Cerebellar cortex (tissue), 1 donor: ENCODE results near the gene IPMK.
A peak's percentile ranks its signal among the peaks of the same experiment; 100 is the strongest.
"Not testable (repeated sequence)": the region's sequence is repeated elsewhere in the genome, so short reads cannot be mapped to it uniquely, and the experiment has no call there.

ENCODE experiments used
- DNase-seq: peaks from one replicate; pipeline ENCODE4 v3.0.0-alpha.2; 2015; ENCODE audit warnings: low spot score

The IPMK gene

DNA sequence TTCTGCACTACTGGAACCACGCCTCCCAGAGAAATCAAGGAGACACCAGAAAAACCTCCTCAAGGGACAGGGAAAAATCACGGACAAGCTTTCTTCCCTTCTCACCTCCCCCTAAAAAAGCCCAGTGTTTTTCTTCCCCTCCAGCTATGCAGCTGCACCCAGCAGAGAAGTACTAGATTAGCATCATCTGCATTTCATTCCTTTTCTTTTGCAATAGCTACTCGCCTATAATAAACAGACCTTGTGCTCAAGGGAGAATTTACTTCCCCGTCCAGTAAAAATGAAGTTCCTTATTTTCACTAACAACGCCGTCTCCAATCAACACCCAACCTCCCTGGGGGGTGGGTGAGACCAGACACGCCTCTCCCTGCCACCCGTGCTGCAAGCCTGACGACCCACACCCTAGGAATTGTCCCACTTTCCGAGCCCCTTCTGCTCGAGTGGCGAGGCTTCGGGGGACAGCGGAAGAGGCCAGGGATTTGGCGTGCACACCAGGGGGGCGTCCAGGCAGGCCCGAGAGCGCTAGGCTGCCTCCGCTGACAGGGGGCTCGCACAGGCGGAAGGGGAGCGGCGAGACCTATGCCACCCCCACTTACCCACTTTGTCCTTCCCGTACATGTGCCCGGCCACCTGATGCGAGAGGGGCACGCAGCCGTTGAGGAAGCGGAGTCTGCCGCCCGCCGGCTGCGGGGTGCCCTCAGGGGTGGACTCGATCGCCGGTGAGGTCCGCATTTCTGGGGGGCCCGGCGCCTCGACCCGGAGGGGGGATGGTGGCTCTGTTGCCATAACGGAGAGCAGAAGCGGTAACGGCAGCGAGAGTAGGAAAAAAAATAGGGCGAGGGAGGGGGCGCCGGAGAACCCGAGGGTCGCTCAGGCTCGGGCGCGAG lies 625 bp downstream of the IPMK start:
- peak; percentile 47 for DNase-seq

DNA sequence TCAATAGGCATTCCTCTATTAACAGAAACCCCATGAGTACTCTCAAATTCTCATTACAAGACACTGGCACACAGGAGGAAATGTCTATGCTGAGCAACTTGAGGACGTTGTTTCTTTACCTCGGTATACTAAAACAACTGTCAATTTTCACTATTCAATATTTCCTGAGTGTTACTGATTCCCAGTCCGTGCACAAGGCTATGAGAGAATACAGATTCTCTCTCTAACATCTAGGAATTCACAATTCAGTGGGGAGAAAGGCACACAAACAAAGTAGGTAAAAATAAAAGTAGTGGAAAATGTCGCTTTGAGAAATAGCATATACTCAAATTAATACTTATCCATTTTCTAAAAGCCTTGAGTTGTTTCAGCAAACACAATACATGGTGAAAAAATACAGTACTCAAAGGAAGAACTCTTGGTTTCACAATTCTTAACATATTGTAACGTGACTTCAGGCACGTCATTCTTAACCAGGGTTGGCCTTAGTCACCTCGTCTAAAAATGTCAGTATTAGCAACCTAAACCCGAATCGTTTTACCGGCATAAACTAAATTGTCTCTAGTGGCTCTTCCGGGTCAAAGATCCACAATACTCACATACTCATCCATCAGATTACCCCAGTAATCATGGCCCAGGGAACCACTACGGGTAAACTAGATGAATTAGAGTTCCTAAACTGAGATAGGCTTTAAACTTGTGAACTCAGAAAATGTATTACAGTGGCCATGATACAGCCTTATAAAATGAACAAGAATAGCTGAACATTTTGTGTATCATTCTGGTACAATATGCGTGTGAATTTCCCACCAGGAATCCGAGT lies 1.5 kb downstream of the IPMK start:
- peak; percentile 31 for DNase-seq

DNA sequence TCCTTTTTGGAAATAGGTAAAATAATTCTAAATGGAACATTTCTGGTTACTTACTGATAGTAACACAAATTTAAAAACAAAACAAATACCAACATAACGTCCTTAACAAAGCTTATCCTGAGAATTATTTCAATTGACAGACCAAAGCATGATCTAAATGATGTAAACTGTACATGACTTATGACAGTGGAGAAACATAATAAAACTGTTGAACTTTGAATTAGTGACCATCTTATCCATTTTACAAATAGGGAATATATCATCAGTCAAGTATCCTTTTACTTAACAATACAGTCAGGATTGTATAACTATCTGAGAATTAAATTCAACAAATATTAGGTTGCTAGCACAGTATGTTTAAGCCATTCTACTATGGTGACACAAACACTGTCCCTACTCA lies 2.4 kb downstream of the IPMK start:
- DNase-seq = no peak

DNA sequence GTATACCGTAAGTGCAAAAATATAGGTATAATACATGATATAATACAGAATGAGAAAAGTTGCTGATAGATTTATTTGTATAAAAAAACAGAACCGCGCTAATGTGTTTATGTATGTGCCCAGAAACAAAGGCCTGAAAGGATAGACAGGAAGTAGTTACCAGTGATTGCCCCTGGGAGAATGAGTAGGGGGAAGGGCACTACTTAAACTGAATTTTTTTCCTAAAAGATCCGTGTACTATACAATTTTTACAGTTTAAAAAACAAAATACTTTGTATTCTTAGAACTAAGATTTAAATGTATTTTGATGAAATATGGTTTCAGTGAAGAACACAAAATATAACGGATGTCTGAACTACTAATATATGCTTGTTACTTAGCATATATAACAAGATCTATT lies 2.9 kb downstream of the IPMK start:
- DNase-seq = no peak

DNA sequence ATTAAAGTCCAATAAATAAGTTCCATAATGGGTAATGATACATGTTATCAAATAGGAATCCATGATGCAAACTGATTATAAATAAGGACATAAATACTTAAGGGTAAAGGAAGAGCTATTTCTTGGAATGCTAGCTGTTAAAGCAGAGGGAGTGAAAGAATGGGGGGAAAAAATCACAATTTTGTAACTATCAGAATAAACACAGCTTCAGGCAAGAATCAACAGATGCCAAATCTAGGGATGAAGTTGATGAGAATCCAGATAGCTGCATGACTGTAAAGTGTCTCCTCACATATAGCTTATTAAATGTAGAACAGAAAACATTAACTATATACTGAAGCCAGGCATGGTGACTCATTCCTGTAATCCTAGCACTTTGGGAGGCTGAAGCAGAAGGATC lies 4.9 kb downstream of the IPMK start:
- DNase-seq = no peak

DNA sequence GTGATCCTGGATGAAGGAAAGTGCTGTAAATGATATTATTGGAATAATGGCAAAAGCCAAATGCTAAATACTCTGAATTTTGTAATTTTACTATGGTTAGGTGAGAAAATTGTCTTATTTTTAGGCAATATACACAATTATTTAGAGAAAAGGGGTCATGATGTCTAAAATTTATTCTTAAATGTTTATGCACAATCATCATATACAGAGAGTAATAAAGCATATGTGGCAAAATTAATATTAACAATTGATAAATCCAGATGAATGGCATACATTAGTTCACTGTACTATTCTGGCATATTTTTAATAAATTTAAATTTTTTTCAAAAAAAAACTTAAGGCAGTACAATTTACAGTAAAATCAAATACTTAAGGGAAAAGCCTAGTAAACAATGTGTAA lies 7.4 kb downstream of the IPMK start:
- no peak for DNase-seq

DNA sequence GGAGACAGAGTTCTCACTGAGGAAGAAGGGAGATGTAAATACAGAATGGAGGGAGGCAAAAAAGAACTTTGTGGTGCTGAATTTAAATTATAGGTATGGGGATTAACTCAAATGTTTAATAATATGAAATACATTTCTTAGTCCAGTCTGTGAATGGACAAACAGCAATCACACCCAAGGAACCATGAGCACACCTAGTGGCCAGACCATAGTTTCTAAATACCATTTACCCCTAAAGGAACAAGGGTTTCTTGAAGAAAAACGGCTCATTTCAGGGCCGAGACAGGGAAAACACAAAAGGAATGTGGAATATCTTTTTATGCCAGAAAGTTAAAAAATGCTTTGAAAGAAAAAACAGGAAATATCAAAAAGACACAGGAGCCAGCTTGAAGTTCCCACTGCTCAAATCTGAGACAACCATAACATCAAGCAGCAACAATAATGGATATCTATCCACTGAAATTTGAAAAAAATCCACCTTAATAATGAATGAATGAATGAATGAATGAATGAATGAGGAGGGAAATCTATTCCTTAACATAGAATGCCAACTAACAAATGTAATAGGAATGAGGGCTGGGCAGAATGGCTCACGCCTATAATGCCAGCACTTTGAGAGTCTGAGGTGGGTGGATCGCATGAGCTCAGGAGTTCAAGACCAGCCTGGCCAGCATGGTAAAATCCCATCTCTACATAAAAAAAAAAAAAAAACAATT lies 8.6 kb downstream of the IPMK start:
- no peak for DNase-seq

DNA sequence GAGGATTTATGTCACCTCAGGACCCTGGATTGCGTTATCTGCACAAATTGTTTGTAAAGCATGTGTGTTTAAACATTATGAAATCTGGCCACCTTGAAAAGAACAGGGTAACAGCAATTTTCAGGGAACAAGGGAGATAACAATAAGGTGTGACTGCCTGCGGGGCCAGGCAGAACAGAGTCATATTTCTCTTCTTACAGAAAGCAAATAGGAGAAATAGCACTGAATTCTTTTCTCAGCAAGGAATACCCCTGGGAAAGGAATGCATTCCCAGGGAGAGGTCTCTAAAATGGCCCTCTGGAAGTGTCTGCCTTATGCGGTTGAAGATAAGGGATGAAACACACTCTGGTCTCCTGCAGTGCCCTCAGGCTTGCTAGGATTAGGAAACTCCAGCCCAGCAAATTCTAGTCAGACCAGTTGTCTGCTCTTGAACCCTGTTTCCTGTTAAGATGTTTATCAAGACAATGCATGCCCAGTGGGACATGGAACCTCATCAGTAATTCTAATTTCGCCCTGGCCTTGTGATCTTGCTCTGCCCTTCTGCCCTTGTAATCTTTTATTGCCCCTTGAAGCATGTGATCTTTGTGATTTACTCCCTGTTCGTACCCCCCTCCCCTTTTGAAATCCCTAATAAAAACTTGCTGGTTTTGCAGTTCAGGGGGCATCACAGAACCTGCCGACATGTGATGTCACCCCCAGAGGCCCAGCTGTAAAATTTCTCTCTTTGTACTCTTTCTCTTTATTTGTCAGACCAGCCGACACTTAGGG lies 11.5 kb downstream of the IPMK start:
- DNase-seq = not testable (repeated sequence)

DNA sequence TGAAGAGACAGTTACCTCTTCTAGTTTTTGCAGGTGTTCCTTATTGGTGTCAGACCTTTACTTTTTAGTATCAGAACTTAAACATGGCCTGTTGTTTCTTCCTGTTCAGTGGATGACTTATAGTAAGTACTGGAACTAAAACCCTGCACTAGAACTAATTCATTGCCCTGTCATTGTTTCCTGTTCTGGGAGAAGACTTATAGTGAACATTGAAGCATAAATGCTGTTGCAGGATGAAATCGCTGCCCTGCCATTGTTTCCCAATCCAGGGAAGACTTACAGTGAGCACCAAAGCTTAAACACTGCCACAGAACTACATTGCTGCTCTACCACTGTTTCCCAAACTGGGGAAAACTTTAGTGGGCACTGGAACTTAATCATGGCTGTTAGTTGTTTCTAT lies 13.1 kb downstream of the IPMK start:
- no peak for DNase-seq

DNA sequence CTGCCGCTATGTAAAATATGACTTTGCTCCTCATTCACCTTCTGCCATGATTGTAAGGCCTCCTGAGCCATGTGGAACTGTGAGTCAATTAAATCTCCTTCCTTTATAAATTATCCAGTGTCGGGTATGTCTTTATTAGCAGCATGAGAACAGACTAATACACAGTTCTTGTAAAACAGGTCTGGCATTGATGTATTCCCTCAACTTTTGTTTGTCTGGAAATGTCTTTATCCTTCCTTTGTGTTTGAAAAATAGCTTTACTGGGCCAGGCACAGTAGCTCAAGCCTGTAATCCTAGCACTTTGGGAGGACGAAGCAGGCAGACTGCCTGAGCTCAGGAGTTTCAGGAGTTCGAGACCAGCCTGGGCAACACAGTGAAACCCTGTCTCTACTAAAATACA lies 14.5 kb downstream of the IPMK start:
- no peak for DNase-seq

DNA sequence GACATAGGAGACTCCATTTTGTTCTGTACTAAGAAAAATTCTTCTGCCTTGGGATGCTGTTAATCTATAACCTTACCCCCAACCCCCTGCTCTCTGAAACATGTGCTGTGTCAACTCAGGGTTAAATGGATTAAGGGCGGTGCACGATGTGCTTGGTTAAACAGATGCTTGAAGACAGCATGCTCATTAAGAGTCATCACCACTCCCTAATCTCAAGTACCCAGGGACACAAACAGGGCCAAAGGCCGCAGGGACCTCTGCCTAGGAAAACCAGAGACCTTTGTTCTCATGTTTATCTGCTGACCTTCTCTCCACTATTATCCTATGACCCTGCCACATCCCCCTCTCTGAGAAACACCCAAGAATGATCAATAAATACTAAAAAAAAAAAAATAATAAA lies 23.0 kb downstream of the IPMK start:
- DNase-seq = not testable (repeated sequence)

DNA sequence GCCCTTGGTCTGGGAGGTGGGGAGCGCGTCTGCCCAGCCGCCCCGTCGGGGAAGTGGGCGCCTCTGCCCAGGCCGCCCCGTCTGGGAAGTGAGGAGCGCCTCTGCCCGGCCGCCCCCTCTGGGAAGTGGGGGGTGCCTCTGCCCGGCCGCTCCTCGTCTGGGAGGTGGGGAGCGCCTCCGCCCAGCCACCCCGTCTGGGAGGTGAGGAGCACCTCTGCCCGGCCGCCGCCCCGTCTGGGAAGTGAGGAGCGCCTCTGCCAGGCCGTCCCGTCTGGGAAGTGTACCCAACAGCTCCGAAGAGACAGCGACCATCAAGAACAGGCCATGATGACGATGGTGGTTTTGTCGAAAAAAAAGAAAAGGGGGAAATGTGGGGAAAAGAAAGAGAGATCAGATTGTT lies 23.5 kb downstream of the IPMK start:
- DNase-seq = not testable (repeated sequence)

DNA sequence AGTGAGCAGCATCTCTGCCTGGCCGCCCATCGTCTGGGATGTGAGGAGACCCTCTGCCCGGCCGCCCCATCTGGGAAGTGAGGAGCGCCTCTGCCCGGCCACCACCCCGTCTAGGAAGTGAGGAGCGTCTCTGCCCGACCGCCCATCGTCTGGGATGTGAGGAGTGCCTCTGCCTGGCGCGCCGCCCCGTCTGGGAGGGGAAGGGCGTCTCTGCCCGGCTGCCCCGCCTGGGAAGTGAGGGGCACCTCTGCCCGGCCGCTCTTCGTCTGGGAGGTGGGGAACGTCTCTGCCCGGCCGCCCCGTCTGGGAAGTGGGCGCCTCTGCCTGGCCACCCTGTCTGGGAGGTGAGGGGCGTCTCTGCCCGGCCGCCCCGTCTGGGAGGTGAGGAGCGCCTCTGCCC lies 23.9 kb downstream of the IPMK start:
- not testable (repeated sequence) for DNase-seq

DNA sequence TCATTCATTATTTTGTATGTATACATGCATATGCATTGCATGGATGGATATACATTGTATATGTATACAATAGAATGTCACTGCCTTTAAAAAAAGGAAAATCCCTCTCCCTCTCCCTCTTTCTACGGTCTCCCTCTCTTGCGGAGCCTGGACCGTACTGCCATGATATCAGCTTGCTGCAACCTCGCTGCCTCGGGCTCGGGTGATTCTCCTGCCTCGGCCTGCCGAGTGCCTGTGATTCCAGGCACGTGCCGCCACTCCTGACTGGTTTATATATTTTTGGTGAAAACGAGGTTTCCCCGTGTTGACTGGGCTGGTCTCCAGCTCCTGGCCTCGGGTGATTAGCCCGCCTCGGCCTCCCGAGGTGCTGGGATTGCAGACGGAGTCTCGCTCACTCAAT lies 24.4 kb downstream of the IPMK start:
- no peak for DNase-seq

DNA sequence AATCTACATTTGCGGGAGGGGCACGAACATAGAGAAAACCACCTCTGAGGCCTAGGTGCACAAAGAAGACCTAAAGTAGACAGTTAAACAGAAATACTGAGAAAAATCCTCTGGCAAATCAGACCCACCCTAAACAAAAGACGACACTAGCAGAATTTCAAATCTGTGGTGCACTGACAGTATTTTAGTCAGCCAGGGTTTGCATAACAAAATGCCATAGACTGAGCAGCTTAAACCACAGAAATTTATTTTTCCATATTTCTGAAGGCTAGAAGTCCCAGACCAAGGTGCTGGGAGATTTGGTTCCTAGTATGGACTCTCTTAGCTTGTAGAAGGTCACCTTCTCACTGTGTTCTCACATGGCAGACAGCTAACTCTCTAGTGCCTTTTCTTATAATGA lies 26.3 kb downstream of the IPMK start:
- DNase-seq = no peak

DNA sequence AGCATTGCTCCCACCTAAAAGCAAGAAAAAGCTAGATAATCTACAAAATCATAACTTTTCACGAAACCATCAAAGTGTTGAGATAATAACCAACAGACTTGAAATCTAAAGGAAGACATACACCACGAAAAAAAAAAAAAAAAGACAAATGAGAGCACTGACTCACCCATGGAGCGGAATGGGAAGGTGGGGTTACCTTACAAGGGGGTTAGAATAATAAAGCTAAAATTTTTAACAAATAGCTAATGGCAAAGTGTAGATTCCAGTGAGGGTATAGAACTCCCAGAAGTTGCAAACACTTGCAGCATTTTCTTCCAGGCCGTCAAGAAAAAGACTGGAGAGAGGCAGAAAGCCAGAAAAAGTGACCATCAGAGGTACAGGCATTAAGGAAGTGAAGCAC lies 27.2 kb downstream of the IPMK start:
- no peak for DNase-seq

DNA sequence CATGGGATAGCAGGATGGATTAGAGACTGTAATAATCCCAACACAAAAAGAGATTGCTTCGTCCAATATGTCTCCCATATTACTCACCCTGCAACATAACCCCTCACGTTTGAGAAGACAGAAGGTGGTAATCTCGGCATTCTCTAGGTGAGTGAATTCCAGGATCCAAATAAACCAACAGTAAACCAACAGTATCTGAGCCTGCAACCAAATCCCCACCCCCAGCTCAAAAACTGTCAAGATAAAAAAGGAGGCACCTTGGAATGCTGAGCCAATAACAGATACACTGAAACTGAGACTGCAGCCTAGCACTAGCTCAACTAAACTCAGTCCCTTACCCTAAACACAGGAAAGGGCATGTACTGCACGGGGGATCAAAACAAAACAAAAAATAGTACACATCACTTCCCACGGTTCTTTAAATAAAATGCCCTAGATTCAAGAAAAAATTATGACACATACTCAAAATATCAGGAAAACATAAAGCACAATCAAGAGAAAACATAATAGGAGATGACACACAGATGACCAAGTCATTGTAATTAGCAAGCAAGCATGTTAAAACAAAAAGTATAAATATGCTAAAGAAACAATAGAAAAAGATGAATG lies 28.0 kb downstream of the IPMK start:
- no peak for DNase-seq

DNA sequence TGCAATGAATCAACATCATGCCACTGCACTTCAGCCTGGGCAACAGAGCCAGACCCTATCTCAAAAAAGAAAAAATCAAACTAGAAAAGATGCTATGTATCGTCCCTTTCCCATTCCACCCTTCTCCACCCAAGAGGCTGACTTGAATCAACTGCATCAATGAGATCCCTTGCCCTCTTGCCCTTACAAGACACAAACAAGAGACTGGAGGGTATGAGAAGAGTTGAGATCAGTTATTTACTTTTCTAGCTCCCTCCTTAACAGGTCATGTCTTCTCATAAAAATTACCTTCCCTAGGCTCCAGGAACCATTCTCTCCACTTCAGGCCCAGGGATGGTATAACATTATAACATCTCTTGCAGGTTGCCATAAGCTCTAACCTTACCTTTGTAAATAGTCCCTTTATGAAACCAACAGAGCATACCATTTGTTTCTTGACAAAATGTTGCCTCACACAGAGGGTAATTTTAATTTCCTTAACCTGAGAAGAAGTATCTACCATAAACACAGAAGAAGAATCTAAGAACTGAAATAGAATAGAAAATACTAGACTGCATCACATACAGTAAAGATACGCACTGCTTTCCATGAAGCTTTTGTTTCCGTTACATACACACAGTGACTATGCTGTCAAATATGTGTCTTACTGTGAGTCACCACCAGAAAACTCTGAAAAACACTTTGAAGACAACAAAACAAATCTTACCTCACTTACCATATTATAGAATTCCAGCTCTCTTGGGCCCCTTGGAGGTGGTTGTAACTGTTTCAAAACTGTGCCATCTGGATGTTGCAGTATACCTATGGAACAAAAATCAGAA lies 30.5 kb downstream of the IPMK start:
- no peak for DNase-seq

DNA sequence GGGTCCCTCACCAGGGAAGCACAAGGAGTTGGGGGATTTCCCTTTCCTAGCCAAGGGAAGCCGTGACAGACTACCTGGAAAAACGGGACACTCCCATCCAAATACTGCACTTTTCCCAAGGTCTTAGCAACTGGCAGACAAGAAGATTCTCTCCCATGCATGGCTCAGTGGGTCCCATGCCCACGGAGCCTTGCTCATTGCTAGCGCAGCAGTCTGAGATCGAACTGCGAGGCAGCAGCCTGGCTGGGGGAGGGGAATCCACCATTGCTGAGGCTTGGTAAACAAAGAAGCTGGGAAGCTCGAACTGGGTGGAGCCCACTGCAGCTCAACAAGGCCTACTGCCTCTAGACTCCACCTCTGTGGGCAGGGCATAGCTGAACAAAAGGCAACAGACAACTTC lies 37.8 kb downstream of the IPMK start:
- DNase-seq = not testable (repeated sequence)

DNA sequence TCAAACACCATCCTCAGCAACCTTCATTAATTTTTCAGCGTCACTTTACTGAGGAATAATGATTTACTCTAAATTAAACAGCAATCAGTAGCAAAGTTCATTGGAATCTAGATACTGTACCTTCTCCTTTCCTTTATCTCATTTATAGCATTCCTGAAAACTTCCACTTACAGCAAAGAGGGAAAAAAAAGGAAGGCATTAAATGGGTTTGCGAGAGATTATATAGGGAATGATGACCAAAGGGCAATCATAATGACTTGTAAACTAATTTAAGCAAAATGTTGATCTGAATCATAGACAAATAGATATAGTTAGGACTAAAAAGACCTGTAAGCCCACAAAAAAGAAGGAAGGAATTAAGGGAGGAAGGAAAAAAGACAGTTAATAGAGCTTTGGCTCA lies 42.0 kb downstream of the IPMK start:
- DNase-seq = no peak
